Fibroblast of villous mesenchyme (primary cell): ENCODE data around the gene DLL3. TPM values are rescaled to one million over a fixed set of nuclear protein-coding genes. Genes with fewer than 3 reads are reported as not detected.

Experiments used
- DNase-seq: peaks from one replicate; pipeline ENCODE4 v3.0.0-alpha.2; 2010; ENCODE audit warnings: low read depth
- H3K4me3 ChIP-seq: 2 replicates; pipeline ENCODE4 v1.5.1; 2011; ENCODE audit warnings: low read depth, mild to moderate bottlenecking, low read length
- CTCF ChIP-seq: IDR thresholded peaks from 2 replicates; pipeline ENCODE4 v1.5.1; 2012; ENCODE audit warnings: low read depth, mild to moderate bottlenecking, low read length; ENCODE audit not compliant: insufficient read depth
- total RNA-seq: library from RNA; depleted of rRNA; stranded (reverse); fragments of >200 nt; gene quantifications from 2 replicates; pipeline ENCODE4 v1.2.3, GENCODE V29; 2012

The DLL3 gene
- total RNA-seq, 1 donor = 0.43 TPM

GRCh38 chr19:39489756-39490155, 9.0 kb upstream of the DLL3 start:
- DNase-seq = no peak
- no peak for TF ChIP-seq CTCF
- H3K4me3 ChIP-seq = no peak overlapping the region

- DNase-seq = no peak
- no peak for TF ChIP-seq CTCF
- no peak overlapping the region for H3K4me3 ChIP-seq
Measured at GRCh38 chr19:39492225-39492624, 6.5 kb upstream of the DLL3 start.

GRCh38 chr19:39492788-39493187, 6.0 kb upstream of the DLL3 start:
- TF ChIP-seq CTCF = no peak
- H3K4me3 ChIP-seq = no peak overlapping the region
- DNase-seq = no peak

GRCh38 chr19:39494661-39495060, 4.1 kb upstream of the DLL3 start:
- no peak for TF ChIP-seq CTCF
- no peak overlapping the region for H3K4me3 ChIP-seq
- no peak for DNase-seq

GRCh38 chr19:39496063-39496462, 2.7 kb upstream of the DLL3 start:
- H3K4me3 ChIP-seq = no peak overlapping the region
- DNase-seq = no peak
- TF ChIP-seq CTCF = no peak

- no peak for TF ChIP-seq CTCF
- no peak for DNase-seq
- no peak overlapping the region for H3K4me3 ChIP-seq
Measured at GRCh38 chr19:39497701-39497995, 1.1 kb upstream of the DLL3 start.

- peak; percentile 54 for DNase-seq
- H3K4me3 ChIP-seq = peak overlapping the region; percentile 44
- TF ChIP-seq CTCF = peak; percentile 33
Measured at GRCh38 chr19:39497996-39498797, 550 bp upstream of the DLL3 start.
